ENCODE results near the gene MCU. TPM values are rescaled to one million over a fixed set of nuclear protein-coding genes. Genes with fewer than 3 reads are reported as not detected.
A peak's percentile ranks its signal among the peaks of the same experiment; 100 is the strongest.

Gene MCU
- total and polyA plus RNA-seq, 7 experiments from 2014 or later = 4.8 to 14.3 (median 10.7) TPM

DNA sequence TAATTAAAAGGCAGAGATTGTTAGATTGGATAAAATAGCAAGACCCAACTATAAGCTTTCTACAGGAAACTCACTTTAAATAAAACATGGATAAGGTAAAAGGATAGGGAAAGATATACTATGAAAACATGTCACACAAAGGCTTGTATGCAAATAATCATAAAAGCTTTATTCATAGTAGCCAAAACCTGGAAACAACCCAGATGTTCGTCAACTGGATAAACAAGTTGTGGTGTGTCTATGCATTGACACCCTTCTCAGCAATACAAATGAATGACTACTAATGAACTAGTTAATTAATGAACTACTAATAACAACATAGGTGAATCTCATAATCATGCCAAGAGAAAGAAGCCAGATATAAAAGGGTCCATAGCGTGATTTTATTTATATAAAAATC lies 163.8 kb downstream of the MCU start:
- no peak overlapping the region for H3K4me3 Mint-ChIP-seq
- intact Hi-C loops (cut with micrococcal nuclease) = no loop called here

DNA sequence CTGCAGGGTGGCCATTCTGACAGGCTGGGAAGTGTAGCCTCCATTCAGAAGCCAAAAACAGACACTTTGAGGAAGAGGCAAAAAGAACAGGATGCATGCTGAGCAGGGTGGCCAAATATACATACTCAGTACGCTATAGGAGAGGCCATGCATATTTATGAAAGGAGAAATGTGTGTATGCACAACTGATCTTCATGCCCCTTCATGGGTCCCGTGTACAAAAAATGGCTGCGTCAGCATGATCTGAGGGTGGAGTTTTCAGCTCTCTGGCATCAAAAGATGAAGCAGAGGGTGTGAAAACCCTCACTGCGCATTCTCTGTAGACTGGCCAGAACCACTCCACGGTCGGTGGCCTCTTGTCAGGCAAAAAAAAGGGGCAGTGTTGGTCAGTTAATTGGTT lies 166.1 kb downstream of the MCU start:
- Histone ChIP-seq H3K4me1 (ENCODE audit: control insufficient read depth in 2 of 2, insufficient read depth in 2 of 2, low read length in 2 of 2) (no peaks in the 10 kb centered on the region), H3K27ac (ENCODE audit: low read depth, low read length) (no peak overlapping the region), H3K36me3 (ENCODE audit: control insufficient read depth in 2 of 3, insufficient read depth in 3 of 3, low read length in 3 of 3) (no peaks in the 10 kb centered on the region), H3K27me3 (ENCODE audit: control insufficient read depth in 2 of 2, insufficient read depth in 2 of 2, low read length in 2 of 2) (no peaks in the 10 kb centered on the region), H3K9me3 (ENCODE audit: control insufficient read depth in 2 of 3, low read length in 3 of 3) (no peaks in the 10 kb centered on the region), H3K4me3 (ENCODE audit: low read length) (no peak overlapping the region)
- ATAC-seq = no peak
- no peaks in the 10 kb centered on the region for H3K9me3 Mint-ChIP-seq
- no peak overlapping the region for H3K27ac Mint-ChIP-seq
- H3K4me3 Mint-ChIP-seq = no peak overlapping the region
- H3K4me1 Mint-ChIP-seq = no peaks in the 10 kb centered on the region
- no peaks in the 10 kb centered on the region for H3K27me3 Mint-ChIP-seq
- ChIA-PET POLR2A (interaction anchor here (1.0 kb wide), 1 partner anchor 32 kb away, joined by 3 read pairs; no protein-coding TSS in a partner anchor), CTCF (no interaction called here)
- intact Hi-C loops (cut with micrococcal nuclease) = no loop called here
- DNase-seq = no peak
- peaks cover 2 to 19% (median 8%) of the 10 kb centered on the region in 5 donors for H3K36me3 Mint-ChIP-seq

More for the DNA sequence above, 163.8 kb downstream of the MCU start:
- H3K4me1 Mint-ChIP-seq = peaks cover 0 to 2% (median 0%) of the 10 kb centered on the region in 7 donors
- ChIA-PET POLR2A (interaction anchor here (0.6 kb wide), 1 partner anchor 101 kb away, joined by 7 read pairs; no protein-coding TSS in a partner anchor), CTCF (no interaction called here)
- no peak for DNase-seq
- Histone ChIP-seq H3K4me3 (ENCODE audit: low read length) (no peak overlapping the region), H3K27ac (ENCODE audit: low read depth, low read length) (no peak overlapping the region), H3K4me1 (ENCODE audit: control insufficient read depth in 2 of 2, insufficient read depth in 2 of 2, low read length in 2 of 2) (no peaks in the 10 kb centered on the region), H3K9me3 (ENCODE audit: control insufficient read depth in 2 of 3, low read length in 3 of 3) (no peaks in the 10 kb centered on the region), H3K36me3 (ENCODE audit: control insufficient read depth in 2 of 3, insufficient read depth in 3 of 3, low read length in 3 of 3) (no peaks in the 10 kb centered on the region), H3K27me3 (ENCODE audit: control insufficient read depth in 2 of 2, insufficient read depth in 2 of 2, low read length in 2 of 2) (no peaks in the 10 kb centered on the region)
- no peak for ATAC-seq
- no peak overlapping the region for H3K27ac Mint-ChIP-seq
- no peaks in the 10 kb centered on the region for H3K27me3 Mint-ChIP-seq
- H3K36me3 Mint-ChIP-seq = peaks cover 0 to 17% (median 14%) of the 10 kb centered on the region in 5 donors
- peaks cover 0 to 9% (median 0%) of the 10 kb centered on the region in 11 donors for H3K9me3 Mint-ChIP-seq

- H3K9me3 ChIP-seq (ENCODE audit: control insufficient read depth in 2 of 3, low read length in 3 of 3) = no peaks in the 10 kb centered on the region
- no peaks in the 10 kb centered on the region for H3K36me3 ChIP-seq (ENCODE audit: control insufficient read depth in 2 of 3, insufficient read depth in 3 of 3, low read length in 3 of 3)
- Mint-ChIP-seq H3K9me3 (no peaks in the 10 kb centered on the region), H3K4me1 (no peaks in the 10 kb centered on the region), H3K27ac (no peak overlapping the region), H3K36me3 (peaks cover 3 to 24% (median 10%) of the 10 kb centered on the region in 5 donors), H3K27me3 (no peaks in the 10 kb centered on the region), H3K4me3 (no peak overlapping the region)
- DNase-seq (no peak), ATAC-seq (no peak)
- no peak overlapping the region for H3K4me3 ChIP-seq (ENCODE audit: low read length)
- no peak overlapping the region for H3K27ac ChIP-seq (ENCODE audit: low read depth, low read length)
- intact Hi-C loops (cut with micrococcal nuclease) = no loop called here
- H3K4me1 ChIP-seq (ENCODE audit: control insufficient read depth in 2 of 2, insufficient read depth in 2 of 2, low read length in 2 of 2) = no peaks in the 10 kb centered on the region
- no peaks in the 10 kb centered on the region for H3K27me3 ChIP-seq (ENCODE audit: control insufficient read depth in 2 of 2, insufficient read depth in 2 of 2, low read length in 2 of 2)
- ChIA-PET POLR2A (no interaction called here), CTCF (no interaction called here)
Measured at GRCh38 chr10:72862957-72863356, 171.0 kb downstream of the MCU start.

GRCh38 chr10:72875250-72876055 lies 183.5 kb downstream of the MCU start:
- no peak overlapping the region for H3K4me3 Mint-ChIP-seq
- ATAC-seq (no peak), DNase-seq (peak in 4 of 9 donors; percentile 16 to 28 (median 19))
- Histone ChIP-seq H3K36me3 (ENCODE audit: control insufficient read depth in 2 of 3, insufficient read depth in 3 of 3, low read length in 3 of 3) (no peaks in the 10 kb centered on the region), H3K27ac (ENCODE audit: low read depth, low read length) (no peak overlapping the region), H3K4me1 (ENCODE audit: control insufficient read depth in 2 of 2, insufficient read depth in 2 of 2, low read length in 2 of 2) (no peaks in the 10 kb centered on the region), H3K9me3 (ENCODE audit: control insufficient read depth in 2 of 3, low read length in 3 of 3) (no peaks in the 10 kb centered on the region), H3K4me3 (ENCODE audit: low read length) (no peak overlapping the region), H3K27me3 (ENCODE audit: control insufficient read depth in 2 of 2, insufficient read depth in 2 of 2, low read length in 2 of 2) (no peaks in the 10 kb centered on the region)
- H3K27me3 Mint-ChIP-seq = no peaks in the 10 kb centered on the region
- intact Hi-C loops (cut with micrococcal nuclease) = loop anchor here (1.0 kb wide), 2 partner anchors 181 to 511 kb away; no protein-coding TSS in a partner anchor
- POLR2A ChIA-PET = no interaction called here
- CTCF ChIA-PET = interaction anchor here (0.6 to 1.3 kb wide), 4 partner anchors 41 to 635 kb away, joined by 3 to 8 read pairs (median 4); no protein-coding TSS in a partner anchor
- H3K9me3 Mint-ChIP-seq = peaks cover 0 to 5% (median 0%) of the 10 kb centered on the region in 11 donors
- H3K36me3 Mint-ChIP-seq = peaks cover 4 to 55% (median 22%) of the 10 kb centered on the region in 5 donors
- H3K4me1 Mint-ChIP-seq = peaks cover 0 to 3% (median 0%) of the 10 kb centered on the region in 7 donors
- no peak overlapping the region for H3K27ac Mint-ChIP-seq

DNA sequence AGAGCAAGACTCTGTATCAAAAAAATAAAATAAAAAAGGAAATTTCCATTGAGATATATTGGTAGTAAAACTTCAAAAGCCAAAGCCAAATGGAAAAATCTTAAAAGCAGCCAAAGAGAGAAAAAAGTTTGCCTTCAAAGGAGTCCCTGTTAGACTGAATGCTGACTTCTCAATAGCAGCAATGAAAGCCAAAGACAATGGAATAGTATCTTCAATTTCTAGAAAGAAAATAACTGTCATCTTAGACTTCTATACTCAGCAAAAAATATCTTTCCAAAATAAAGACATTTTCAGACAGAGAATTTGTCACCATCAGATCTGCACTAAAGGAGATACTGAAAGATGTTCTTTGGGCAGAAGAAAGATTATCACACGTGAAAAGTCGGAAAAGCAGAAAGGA lies 187.3 kb downstream of the MCU start:
- Histone ChIP-seq H3K36me3 (ENCODE audit: control insufficient read depth in 2 of 3, insufficient read depth in 3 of 3, low read length in 3 of 3) (no peaks in the 10 kb centered on the region), H3K4me3 (ENCODE audit: low read length) (no peak overlapping the region), H3K27me3 (ENCODE audit: control insufficient read depth in 2 of 2, insufficient read depth in 2 of 2, low read length in 2 of 2) (no peaks in the 10 kb centered on the region), H3K9me3 (ENCODE audit: control insufficient read depth in 2 of 3, low read length in 3 of 3) (no peaks in the 10 kb centered on the region), H3K27ac (ENCODE audit: low read depth, low read length) (no peak overlapping the region), H3K4me1 (ENCODE audit: control insufficient read depth in 2 of 2, insufficient read depth in 2 of 2, low read length in 2 of 2) (no peaks in the 10 kb centered on the region)
- Mint-ChIP-seq H3K27ac (no peak overlapping the region), H3K36me3 (peaks cover 4 to 62% (median 41%) of the 10 kb centered on the region in 5 donors), H3K4me1 (peaks cover 0 to 3% (median 0%) of the 10 kb centered on the region in 7 donors), H3K27me3 (no peaks in the 10 kb centered on the region), H3K4me3 (no peak overlapping the region), H3K9me3 (peaks cover 0 to 27% (median 7%) of the 10 kb centered on the region in 11 donors)
- no peak for ATAC-seq
- ChIA-PET POLR2A (interaction anchor here (0.7 kb wide), 1 partner anchor 899 kb away, joined by 4 read pairs; no protein-coding TSS in a partner anchor), CTCF (no interaction called here)
- intact Hi-C loops (cut with micrococcal nuclease) = no loop called here
- DNase-seq = no peak

DNA sequence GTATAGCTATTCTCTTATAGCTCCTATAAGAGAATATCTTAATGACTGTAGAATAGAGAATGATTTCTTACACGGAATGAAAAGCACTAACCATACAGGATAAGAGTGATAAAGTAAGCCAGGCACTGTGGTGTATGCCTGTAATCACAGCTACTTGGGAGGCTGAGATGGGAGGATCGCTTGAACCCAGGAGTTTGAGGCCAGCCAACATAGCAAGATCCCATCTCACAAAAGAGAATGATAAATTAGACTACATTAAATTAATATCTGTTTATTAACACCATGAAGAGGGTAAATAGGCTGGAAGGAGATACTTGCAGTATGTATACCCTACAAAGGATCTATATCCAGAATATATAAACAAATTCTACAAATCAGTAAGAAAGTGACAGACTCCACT lies 189.3 kb downstream of the MCU start:
- no peaks in the 10 kb centered on the region for H3K4me1 ChIP-seq (ENCODE audit: control insufficient read depth in 2 of 2, insufficient read depth in 2 of 2, low read length in 2 of 2)

More for the DNA sequence above, 189.3 kb downstream of the MCU start:
- H3K9me3 Mint-ChIP-seq = peaks cover 0 to 27% (median 7%) of the 10 kb centered on the region in 11 donors
- H3K9me3 ChIP-seq (ENCODE audit: control insufficient read depth in 2 of 3, low read length in 3 of 3) = no peaks in the 10 kb centered on the region
- POLR2A ChIA-PET = no interaction called here
- no peaks in the 10 kb centered on the region for H3K36me3 ChIP-seq (ENCODE audit: control insufficient read depth in 2 of 3, insufficient read depth in 3 of 3, low read length in 3 of 3)
- H3K27ac Mint-ChIP-seq = no peak overlapping the region
- no peaks in the 10 kb centered on the region for H3K27me3 Mint-ChIP-seq
- peaks cover 0 to under 1% (median 0%) of the 10 kb centered on the region in 7 donors for H3K4me1 Mint-ChIP-seq
- no peak overlapping the region for H3K27ac ChIP-seq (ENCODE audit: low read depth, low read length)
- DNase-seq (no peak), ATAC-seq (no peak)
- intact Hi-C loops (cut with micrococcal nuclease) = no loop called here
- CTCF ChIA-PET = no interaction called here
- H3K4me3 Mint-ChIP-seq = no peak overlapping the region
- no peak overlapping the region for H3K4me3 ChIP-seq (ENCODE audit: low read length)
- H3K36me3 Mint-ChIP-seq = peaks cover 4 to 64% (median 46%) of the 10 kb centered on the region in 5 donors
- no peaks in the 10 kb centered on the region for H3K27me3 ChIP-seq (ENCODE audit: control insufficient read depth in 2 of 2, insufficient read depth in 2 of 2, low read length in 2 of 2)

Data from naive thymus-derived CD4-positive, alpha-beta T cell (primary cell).